HG03135 (cell line): ENCODE results near the gene SPOCK1.

Experiments used
- ATAC-seq: cut with Tn5 transposase; IDR thresholded peaks from one replicate; pipeline ENCODE4 v1.9.1; 2021; ENCODE audit warnings: mild to moderate bottlenecking, moderate library complexity; ENCODE audit not compliant: unreplicated experiment

Gene SPOCK1

GRCh38 chr5:137366526-137366925 is 132.6 kb downstream of the SPOCK1 start:
- no peak for ATAC-seq

DNA sequence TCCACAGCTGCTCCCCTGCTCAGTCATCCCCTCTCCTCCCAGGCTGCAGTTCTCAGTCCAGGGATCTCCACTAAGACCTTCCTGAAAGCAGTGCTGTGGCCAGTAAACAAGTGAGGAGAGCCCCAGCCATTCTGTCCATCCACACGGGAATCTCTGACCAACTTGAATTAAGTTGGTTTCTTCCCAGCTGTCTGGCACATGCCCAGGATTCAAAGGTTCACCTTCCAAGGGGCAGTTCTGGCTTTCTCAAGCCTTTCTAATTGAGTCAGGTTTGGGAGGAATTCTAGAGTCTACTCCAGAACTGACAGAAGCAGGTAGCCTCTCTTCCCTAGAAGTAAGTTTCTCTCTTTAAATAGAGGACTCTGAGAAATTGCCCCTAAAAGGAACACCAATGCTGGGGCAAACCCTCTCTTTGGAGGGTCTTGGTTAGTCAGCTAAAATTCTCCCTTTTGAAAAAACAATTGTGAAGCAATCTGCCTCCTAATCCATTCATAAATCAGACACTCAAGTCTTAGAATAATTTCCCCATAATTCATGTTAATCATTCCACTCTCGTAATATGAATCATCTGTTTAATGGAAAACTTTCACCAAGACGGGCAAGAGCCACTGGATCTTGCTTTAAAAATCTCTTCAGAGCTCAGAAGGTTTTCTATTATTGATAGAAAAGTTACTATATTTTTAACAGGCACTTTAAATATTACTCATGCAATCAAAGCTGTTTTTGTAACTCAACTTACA is 133.8 kb downstream of the SPOCK1 start:
- ATAC-seq = no peak

DNA sequence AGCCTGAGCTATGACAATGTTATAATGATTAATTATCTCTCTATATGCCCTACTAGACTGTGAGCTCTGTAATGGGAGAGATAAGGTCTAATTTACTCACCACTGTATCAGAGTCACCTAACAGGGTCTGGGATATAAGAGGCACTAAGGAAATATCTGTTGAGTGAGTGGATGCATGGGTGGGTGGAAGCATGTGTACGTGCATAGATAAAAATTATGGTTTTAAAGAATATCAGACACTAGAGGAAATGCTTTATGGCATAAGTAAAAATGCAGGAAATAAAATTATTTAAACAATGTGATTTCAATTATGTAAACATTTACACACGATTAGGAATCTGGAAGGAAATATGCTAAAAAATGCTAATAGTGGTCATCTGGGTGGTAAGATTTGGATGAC is 137.8 kb downstream of the SPOCK1 start:
- ATAC-seq = no peak

DNA sequence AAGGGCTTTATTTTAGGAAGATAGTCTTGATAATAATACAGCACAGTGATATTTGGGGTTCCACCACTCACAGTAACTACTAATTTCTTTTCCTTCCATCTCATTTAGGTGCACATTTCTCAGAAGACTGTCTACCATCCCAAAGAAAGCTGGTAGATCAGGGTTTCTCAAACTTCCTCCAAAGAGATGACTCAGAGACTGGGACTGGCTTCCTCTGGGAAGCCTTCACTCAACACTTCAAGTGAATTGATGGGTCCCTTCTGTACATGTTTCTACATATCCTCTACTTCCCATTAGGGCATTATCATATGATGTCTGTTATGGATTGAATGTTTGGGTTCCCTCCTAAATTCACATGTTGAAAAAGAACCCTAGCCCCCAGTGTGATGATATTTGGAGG is 138.5 kb downstream of the SPOCK1 start:
- no peak for ATAC-seq

DNA sequence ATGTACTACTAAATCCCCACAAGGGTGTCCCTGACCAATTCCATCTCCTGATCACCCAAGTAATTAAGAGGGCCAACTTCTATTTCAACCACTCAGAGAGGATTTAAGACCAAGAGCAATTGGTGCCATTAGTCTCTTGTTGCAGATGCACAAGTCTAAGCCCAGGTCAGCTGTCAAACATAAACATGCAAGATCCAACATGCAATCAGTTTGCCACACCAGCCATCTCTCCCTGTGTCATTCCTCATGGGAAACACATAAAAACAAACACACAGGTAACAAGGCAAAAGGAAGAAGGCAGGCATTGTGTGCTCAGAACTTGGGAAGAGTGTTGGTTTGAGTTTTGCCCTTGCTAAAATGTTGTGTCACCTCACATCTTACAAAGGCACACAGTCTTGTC is 139.2 kb downstream of the SPOCK1 start:
- no peak for ATAC-seq

GRCh38 chr5:137357436-137357835 is 141.7 kb downstream of the SPOCK1 start:
- ATAC-seq = no peak

GRCh38 chr5:137356127-137356526 is 143.0 kb downstream of the SPOCK1 start:
- no peak for ATAC-seq

DNA sequence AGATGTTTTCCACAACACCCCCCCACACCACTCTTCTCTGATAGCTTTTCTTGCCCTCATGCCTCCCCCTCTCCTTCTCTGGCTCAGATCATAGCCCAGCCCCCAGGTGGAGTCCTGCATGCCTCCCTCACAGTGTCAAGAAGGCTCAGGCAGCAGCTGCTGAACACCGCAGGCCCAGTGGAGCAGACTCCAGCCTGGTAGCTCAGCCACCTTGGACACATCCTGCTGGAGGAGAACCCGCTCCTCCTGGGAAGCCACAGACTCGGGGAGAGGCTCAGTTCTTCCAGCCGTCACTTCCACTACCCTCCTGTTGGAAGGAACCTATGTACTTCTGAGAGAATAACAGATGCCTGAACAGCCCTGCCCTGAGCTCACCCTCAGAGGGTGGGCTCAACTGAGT is 143.4 kb downstream of the SPOCK1 start:
- no peak for ATAC-seq

GRCh38 chr5:137352095-137352494 is 147.0 kb downstream of the SPOCK1 start:
- no peak for ATAC-seq

DNA sequence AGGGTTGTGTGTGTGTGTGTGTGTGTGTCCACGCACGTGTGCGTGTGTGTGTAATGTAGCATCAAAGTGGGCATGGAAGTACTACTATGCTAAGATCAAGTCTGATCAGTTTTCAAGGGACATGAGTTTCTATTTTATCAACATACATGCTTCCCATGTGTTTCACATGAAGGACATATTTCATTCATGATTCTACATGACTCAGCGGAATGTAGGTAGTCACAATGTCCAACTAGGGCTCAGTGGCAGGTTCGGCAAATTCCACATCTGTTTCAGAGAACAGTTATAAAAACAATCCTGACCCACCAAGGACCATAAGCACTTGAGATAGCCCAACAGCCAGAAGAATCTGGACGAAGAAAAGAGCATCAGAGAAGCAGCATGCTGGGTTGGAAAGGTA is 148.3 kb downstream of the SPOCK1 start:
- no peak for ATAC-seq

DNA sequence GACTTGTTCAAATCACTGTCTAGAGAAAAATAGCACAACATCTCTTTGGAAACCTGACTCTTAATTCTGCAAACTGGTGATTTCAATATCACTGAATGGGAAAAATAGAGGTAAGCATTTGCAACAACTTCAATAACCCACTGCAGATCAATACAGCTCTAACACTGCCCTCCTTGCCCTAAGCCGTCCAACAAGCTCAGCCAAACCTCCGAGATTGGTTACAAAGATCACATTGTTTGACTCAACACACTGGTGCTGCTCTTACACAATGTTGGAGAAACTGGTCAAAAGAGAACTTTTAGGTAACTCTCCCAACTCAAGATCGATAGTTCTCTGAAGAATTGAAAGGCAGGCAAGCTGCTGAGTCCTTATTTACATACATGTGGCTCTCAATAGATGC is 150.4 kb downstream of the SPOCK1 start:
- no peak for ATAC-seq

- no peak for ATAC-seq
Measured at GRCh38 chr5:137347865-137348264, 151.3 kb downstream of the SPOCK1 start.

GRCh38 chr5:137346281-137346680 is 152.8 kb downstream of the SPOCK1 start:
- no peak for ATAC-seq

DNA sequence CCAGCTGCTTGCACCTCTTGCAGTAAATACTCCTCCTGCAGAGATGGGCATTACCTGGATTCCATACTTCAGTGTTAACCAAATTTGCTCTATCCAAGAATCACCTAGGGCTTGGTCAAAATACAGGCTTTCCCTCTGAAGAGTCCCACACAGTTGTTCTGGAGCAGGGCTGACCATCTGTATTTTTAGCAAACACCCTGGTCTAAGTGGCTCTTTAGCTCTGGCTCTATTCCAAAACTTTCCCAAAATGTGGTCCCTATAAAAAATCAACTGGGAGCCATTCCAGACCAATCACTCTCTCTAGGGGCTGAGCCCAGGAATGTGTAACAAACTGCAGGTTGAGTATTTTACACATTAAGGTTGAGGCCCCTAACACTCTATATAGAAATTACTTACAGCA is 153.7 kb downstream of the SPOCK1 start:
- no peak for ATAC-seq

- no peak for ATAC-seq
Measured at GRCh38 chr5:137344723-137345322, 154.3 kb downstream of the SPOCK1 start.

- no peak for ATAC-seq
Measured at GRCh38 chr5:137344021-137344420, 155.1 kb downstream of the SPOCK1 start.

- ATAC-seq = no peak
Measured at GRCh38 chr5:137342764-137343163, 156.4 kb downstream of the SPOCK1 start.

DNA sequence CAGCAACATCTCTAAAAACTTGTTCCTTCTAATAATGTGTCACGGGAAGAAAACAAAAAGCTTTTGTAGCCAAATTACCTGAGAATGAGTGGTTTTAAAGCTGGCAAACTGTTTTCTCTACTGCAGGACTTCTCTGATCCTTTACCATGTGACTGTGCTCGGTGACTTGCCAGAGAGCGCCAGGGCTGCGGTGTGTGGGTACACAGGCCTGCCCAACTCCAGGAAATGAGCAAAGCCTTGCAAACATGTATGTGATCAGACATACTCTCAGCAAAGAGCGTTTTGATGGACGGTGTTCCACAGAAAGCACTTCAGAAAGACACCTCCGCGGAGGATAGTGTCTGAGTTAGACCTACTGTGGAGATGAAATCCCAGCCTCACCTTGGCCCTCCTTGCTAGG is 157.3 kb downstream of the SPOCK1 start:
- no peak for ATAC-seq

DNA sequence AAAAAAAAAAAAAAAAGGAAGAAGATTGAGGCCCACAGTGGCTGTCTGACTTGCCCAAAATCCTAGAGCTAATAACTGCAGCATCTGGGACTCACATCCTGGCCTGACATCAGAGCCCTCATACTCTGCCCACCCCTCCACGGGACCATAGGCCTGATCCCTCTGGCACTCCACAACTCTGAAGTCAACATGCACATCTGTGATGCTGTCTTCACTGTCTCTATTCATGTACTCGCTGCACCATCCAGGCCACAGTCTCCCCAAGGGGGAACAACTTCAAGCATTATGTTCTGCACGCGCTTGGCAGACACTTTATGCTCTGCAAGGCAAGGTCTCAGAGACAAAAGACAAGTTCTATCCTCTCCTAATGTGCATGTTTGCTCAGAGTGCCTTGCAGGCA is 158.2 kb downstream of the SPOCK1 start:
- ATAC-seq = no peak

- ATAC-seq = no peak
Measured at GRCh38 chr5:137336565-137337120, 162.5 kb downstream of the SPOCK1 start.

- ATAC-seq = no peak
Measured at GRCh38 chr5:137336161-137336560, 163.0 kb downstream of the SPOCK1 start.

- no peak for ATAC-seq
Measured at GRCh38 chr5:137335493-137335892, 163.6 kb downstream of the SPOCK1 start.
